ENCODE measurements around the gene DYSF.

- TF ChIP-seq CTCF (IDR thresholded peaks at IDR 0.05; ENCODE audit: low read length) (no peak), EZH2 (optimal IDR thresholded peaks at IDR 0.05; ENCODE audit: low read depth, low read length) (no peak)
Observed at GRCh38 chr2:71600555-71600954, 147.2 kb downstream of the DYSF start.
